NT2/D1 (cell line): ENCODE measurements around the gene NPLOC4.

ENCODE experiments used
- SUZ12 ChIP-seq: IDR thresholded peaks from 2 replicates; pipeline ENCODE4 v1.6.1; 2011; ENCODE audit not compliant: insufficient read length, insufficient read depth; ENCODE audit errors: extremely low read depth
- YY1 ChIP-seq: IDR thresholded peaks from 2 replicates; pipeline ENCODE4 v1.6.1; 2011; ENCODE audit not compliant: insufficient read length, insufficient read depth
- ZNF274 ChIP-seq: IDR thresholded peaks from 2 replicates; pipeline ENCODE4 v1.6.1; 2011; ENCODE audit warnings: mild to moderate bottlenecking, low read depth, low read length

DNA sequence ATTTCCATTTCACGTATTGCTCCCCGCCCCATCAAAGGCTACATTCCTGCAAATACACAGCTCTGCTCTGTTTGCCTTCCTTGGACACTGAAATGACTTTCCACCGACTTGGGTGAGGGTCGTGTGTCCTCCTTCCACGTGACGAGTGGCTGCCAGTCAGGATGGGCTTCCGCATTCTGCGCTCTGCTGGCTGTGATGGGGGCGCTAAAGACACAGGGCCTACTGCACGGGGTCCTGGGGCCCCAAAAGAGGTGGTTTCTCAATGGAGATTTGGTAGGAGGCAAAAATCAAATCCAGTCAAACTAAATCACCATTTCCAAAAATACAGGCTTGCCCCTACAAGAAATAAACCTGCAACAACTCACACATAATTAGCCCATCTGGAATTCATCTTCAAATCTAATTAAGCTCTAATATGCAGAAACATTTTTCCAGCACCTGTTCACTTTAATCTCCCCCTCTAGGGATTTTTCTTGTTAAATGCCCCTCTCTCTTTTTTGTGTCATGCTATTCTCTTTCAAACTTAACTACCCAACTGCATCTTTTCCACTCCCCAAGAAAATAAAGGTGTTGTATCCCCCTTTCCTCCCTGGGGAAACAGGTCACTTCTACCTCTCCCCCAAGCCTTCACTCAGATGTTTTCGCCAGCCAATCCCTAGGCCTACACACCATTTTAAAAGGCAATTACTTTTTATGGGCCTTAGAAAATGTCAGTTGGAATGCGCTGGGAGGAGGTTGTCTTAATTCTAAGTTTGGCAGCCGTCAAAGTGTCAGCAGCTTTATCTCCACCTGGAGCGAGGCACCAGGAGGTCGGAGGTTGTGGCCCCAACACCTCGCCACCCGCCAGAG lies 62.9 kb downstream of the NPLOC4 start:
- TF ChIP-seq SUZ12 (no peak), YY1 (no peak), ZNF274 (no peak)
